ENCODE results near the gene BICRAL.
A peak's percentile ranks its signal among the peaks of the same experiment; 100 is the strongest.

BICRAL gene

GRCh38 chr6:42766163-42766670 lies 15.6 kb upstream of the BICRAL start:
- DNase-seq, result no peak

- DNase-seq, result no peak
Measured at GRCh38 chr6:42769051-42769450, 12.8 kb upstream of the BICRAL start.

DNA sequence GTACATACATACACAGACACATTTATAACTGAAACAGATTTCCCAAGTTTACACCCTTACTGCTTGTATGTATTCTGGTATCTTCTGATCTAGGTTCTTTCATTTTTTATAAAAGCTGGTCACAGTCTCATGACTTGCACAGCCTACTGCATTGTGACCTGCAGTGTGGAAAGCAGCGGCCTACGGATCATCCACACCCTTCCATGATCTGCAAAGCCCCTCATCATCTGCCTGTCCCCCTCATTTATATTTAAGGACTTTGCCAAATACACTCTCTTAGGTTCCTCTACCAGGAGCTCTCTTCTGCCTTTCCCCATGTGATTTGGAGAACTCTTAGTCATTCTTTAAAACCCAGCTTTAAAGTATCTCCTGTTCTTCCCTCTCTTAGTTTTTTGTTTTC lies 12.0 kb upstream of the BICRAL start:
- DNase-seq, result no peak

DNA sequence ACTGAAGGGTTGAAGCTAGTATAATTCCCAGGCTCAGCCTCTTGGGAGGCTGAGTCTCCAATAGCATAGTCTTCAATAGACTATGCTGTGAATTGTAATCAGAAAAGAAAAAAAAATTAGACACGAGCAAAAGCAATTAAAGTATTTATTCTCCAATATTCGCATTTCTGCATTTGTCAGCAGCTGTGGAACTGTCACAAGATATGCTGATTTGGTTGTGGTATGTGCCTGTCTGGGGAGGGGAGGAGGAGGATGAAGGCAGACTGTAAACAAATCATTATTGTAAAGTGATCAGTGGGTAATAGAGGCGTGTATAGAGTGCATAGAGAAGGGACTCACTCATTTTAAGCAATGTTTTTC lies 10.1 kb upstream of the BICRAL start:
- DNase-seq, result no peak

DNA sequence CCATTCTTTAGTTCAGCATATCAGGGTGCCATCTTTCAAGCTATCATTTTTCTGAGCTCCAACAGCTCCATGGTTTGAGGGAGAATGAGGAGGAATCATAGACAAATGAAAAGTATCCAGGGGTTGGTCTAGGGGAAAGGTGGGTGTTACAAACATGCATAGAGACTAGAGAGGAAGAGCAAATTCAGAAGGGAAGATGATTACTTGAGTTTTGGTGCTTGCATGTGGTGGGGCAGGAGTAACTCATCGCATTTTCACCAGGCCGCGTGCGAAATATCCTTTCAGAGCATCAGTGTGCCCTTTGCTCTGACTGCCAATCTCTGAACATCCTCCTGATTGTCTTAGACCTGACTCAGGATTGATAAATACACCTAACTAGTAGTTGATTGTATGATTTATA lies 7.7 kb upstream of the BICRAL start:
- DNase-seq, result peak; percentile 43 to 52

GRCh38 chr6:42774821-42775487 lies 6.9 kb upstream of the BICRAL start:
- peak; percentile 45 to 56 for DNase-seq

DNA sequence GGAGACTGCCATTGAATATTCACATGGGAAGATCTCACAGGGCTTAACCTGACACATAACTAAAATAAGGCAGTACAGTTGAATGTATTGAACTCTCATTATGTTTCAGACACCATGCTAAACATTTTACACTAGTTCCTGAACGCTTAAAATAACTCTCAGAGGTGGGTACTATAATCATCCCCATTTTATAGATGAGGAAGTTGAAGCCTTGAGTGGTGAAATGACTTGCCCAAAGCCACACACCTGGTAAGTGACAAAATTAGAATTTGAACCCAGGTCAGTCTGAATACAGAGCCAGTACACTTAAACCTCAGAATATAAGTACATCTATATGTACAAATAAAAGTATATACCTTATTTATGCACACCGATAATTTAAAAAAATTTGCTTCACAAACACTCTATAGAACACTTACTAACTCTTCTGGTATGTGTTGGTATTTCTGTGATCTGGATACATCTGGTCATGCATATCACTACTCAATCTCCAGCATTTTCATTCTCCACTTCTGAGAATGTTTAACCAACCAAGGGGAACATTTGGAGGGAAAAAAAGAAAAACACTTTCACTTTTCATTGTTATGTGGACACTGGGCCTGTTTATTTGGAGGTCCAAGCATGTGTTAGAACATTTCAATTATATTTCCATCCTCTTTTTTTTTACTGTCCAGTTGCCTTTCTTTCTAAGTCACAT lies 4.6 kb upstream of the BICRAL start:
- no peak for DNase-seq

- no peak for DNase-seq
Measured at GRCh38 chr6:42778122-42778521, 3.7 kb upstream of the BICRAL start.

- no peak for DNase-seq
Measured at GRCh38 chr6:42779521-42779920, 2.3 kb upstream of the BICRAL start.

DNA sequence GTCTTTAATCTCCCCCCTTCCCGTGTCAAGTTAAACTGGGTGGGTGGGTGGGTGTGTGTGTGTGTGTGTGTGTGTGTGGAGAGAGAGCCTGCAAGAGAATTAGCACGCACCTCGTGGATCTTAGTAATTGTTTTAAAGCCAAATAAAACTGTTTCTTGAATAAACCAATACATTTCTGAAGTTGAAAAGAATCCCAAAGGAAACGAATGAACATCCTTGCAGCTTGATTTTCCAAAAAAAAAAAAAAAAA lies 381 bp upstream of the BICRAL start:
- no peak for DNase-seq

DNA sequence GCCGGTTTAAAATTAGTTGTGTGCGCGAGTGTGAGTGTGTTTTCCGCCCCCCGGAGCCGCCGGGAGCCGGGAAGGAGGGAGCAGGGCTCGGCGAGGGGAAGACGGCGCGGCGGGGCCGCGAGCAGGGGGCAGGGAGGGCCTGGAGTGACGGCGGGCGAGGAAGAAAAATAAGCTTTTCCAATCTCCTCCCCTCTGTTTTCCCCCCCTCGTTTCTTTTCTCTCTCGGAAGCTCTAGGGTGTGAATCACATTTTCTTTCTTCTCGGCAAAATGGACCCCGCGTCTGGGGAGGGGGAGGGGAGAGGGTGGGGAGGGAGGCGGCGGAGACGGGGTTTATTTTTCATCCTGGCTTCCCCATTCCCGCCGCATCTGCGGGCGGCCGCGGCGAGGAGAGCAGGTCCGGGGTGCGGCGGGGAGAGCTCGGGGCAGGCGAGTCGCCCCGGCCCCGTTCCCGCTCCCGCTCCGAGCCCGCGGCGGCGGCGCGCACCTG lies 881 bp downstream of the BICRAL start:
- peak; percentile 70 to 73 for DNase-seq

- DNase-seq, result peak; percentile 68 to 75
Measured at GRCh38 chr6:42783177-42783875, 1.5 kb downstream of the BICRAL start.

- no peak for DNase-seq
Measured at GRCh38 chr6:42783876-42784642, 2.2 kb downstream of the BICRAL start.

- no peak for DNase-seq
Measured at GRCh38 chr6:42784717-42785498, 3.1 kb downstream of the BICRAL start.

- no peak for DNase-seq
Measured at GRCh38 chr6:42786525-42786985, 4.7 kb downstream of the BICRAL start.

DNA sequence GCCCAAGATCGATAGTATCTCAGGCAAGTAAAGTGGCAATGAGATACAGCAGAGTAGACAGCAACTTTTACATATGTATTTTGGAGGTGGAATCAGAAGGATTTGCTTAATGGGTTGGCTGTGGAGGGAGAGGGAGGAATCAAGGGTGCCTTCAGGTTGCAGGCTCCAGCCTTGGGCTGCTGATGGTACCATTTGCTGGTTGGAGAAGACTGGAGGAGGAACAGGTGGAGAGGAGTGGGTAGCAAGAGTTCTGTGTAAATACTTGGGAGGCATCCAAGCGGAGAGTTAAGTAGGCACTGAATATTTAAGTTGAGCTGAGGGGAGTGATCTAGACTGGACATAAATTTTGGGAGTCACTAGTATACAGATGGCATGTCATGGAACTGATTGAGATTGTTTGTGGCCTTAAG lies 5.2 kb downstream of the BICRAL start:
- no peak for DNase-seq

GRCh38 chr6:42788671-42789070 lies 6.8 kb downstream of the BICRAL start:
- no peak for DNase-seq

DNA sequence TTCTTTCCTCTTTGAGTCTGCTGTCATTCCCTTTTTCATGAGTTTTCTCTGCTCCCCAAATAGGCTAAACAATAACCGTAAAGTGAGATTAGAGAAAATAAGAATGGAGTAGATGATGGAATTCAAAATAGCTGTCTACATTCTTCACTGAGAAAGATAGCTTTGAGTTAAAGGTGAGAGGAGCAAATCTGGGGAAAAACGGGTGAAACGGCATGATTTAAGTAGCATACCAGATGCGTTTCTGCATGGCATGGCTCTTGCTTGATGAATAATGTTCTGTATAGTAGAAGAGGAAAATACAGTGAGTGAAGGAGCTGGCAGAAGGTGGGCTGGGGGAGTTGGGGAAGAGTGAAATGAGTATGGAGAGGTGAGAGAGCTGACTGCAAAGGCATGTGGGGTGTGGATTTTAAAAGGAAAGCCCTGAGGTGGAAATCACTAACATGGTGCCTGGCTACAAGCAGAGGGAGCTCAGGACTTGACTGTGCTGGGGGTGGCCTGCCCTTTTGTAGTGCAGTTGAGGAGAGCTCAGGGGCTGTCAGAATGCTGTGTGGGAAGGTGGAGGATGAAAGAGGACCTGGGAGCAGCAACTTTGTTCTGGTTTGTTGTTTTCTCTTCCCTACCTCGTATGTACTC lies 8.8 kb downstream of the BICRAL start:
- no peak for DNase-seq

DNA sequence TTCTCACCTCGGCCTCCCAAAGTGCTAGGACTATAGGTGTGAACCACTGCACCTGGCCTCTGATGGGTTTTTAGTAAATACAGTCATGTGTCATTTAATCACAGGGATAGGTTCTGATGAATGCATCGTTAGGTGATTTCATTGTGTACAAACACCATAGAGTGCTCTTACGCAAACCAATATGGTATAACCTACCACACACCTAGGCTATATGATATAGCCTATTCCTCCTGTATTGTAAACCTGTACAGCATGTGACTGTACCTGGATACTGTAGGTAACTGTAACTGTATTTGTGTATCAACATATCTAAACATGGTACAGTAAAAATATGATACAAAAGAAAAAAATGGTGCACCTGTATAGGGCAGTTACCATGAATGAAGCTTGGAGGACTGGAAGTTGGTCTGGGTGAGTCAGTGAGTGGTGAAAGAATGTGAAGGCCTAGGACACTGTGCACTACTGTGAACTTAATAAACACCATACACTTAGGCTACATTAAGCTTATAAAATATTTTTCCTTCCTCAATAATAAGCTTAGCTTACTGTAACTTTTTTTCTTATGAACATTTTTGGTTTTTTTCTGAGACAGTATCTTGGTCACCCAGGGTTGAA lies 10.0 kb downstream of the BICRAL start:
- no peak for DNase-seq

DNA sequence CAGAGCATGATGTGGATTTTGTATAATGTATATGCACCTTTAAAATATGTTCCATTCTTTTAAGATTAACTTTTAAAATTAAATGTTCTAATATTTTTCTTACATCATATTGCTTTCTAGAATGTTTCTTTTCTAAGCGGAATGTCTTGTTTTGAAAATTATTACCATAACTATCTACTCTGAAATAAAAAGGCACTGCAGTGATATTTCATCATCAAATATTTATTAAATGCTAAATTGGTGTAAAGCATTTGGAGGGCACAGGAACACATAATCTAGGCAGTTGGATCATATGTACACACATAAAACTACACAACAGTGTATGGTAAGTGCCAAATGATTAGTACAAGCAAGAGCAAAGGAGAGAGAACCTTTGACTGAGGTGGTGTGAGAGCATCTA lies 13.8 kb downstream of the BICRAL start:
- no peak for DNase-seq

DNA sequence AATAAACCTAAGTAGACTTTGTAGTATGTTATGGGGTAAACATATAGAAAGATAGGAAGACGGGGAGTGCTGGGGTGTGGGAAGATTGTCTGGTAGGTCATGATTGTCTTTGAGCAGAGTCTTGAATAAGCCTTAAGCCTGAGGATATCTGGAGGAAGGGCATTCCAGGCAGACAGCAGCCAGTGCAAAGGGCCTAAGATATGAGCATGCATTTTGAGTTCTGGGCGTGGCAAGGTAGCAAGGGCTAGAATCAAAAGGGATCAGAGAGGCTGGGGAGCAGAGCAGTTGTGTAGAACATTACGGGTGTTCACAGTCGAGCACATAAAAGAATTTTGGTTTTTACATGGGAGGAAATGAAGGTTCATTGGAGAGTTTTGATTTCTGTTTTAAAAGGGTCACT lies 14.3 kb downstream of the BICRAL start:
- no peak for DNase-seq

Measured in activated CD4-positive, alpha-beta T cell treated with anti-CD3 and anti-CD28 coated beads, Interleukin-2, amount 50 U/mL, for 48 hours (primary cell).